ENCODE measurements around the gene CLN5. TPM values are rescaled to one million over a fixed set of nuclear protein-coding genes. Genes with fewer than 3 reads are reported as not detected.
A peak's percentile ranks its signal among the peaks of the same experiment; 100 is the strongest.
"Not testable (repeated sequence)": the region's sequence is repeated elsewhere in the genome, so short reads cannot be mapped to it uniquely, and the experiment has no call there.

Gene CLN5
- total RNA-seq = 24.1 TPM

GRCh38 chr13:76991796-76992547 is at the start of gene CLN5:
Gene CLN5, plus strand, starts transcription at chr13:76992081. Its CDS starts 18 bp downstream, at chr13:76992099.
- FAIRE-seq = no peak
- DNase-seq (ENCODE audit: low spot score in 2 of 2) = peak; percentile 88 to 89

GRCh38 chr13:76942363-76942762 is 49.5 kb upstream of the CLN5 start:
- DNase-seq (ENCODE audit: low spot score in 2 of 2) = no peak
- FAIRE-seq = no peak

GRCh38 chr13:76943646-76944045 is 48.2 kb upstream of the CLN5 start:
- no peak for DNase-seq (ENCODE audit: low spot score in 2 of 2)
- FAIRE-seq = no peak

GRCh38 chr13:76944456-76944855 is 47.4 kb upstream of the CLN5 start:
- DNase-seq (ENCODE audit: low spot score in 2 of 2) (no peak), FAIRE-seq (no peak)

- no peak for FAIRE-seq
- no peak for DNase-seq (ENCODE audit: low spot score in 2 of 2)
Observed at GRCh38 chr13:76948149-76948548, 43.7 kb upstream of the CLN5 start, which contains the start of gene ACOD1. Gene ACOD1, plus strand, starts transcription at chr13:76948511. Its CDS starts 48 bp downstream, at chr13:76948559.

- DNase-seq (ENCODE audit: low spot score in 2 of 2) = no peak
- no peak for FAIRE-seq
Observed at GRCh38 chr13:76950101-76950500, 41.8 kb upstream of the CLN5 start.

GRCh38 chr13:76953968-76954367 is 37.9 kb upstream of the CLN5 start:
- FAIRE-seq (no peak), DNase-seq (ENCODE audit: low spot score in 2 of 2) (no peak)

GRCh38 chr13:76954538-76954937 is 37.3 kb upstream of the CLN5 start:
- DNase-seq (ENCODE audit: low spot score in 2 of 2) = no peak
- no peak for FAIRE-seq

GRCh38 chr13:76955193-76955592 is 36.7 kb upstream of the CLN5 start:
- FAIRE-seq (no peak), DNase-seq (ENCODE audit: low spot score in 2 of 2) (no peak)

GRCh38 chr13:76955661-76956060 is 36.2 kb upstream of the CLN5 start:
- DNase-seq (ENCODE audit: low spot score in 2 of 2) (no peak), FAIRE-seq (no peak)

- FAIRE-seq = no peak
- no peak for DNase-seq (ENCODE audit: low spot score in 2 of 2)
Observed at GRCh38 chr13:76958841-76959432, 32.9 kb upstream of the CLN5 start.

- not testable (repeated sequence) for FAIRE-seq; DNase-seq (ENCODE audit: low spot score in 2 of 2)
Observed at GRCh38 chr13:76959734-76960133, 32.1 kb upstream of the CLN5 start.

- peak in 1 of 2 donors; percentile 20 for DNase-seq (ENCODE audit: low spot score in 2 of 2)
- FAIRE-seq = no peak
Observed at GRCh38 chr13:76965759-76966421, 26.0 kb upstream of the CLN5 start.

- DNase-seq (ENCODE audit: low spot score in 2 of 2) = no peak
- FAIRE-seq = no peak
Observed at GRCh38 chr13:76967031-76967430, 24.9 kb upstream of the CLN5 start.

- DNase-seq (ENCODE audit: low spot score in 2 of 2) (no peak), FAIRE-seq (no peak)
Observed at GRCh38 chr13:76968041-76968440, 23.8 kb upstream of the CLN5 start.

- DNase-seq (ENCODE audit: low spot score in 2 of 2) (no peak), FAIRE-seq (no peak)
Observed at GRCh38 chr13:76969488-76970365, 22.2 kb upstream of the CLN5 start.

- no peak for DNase-seq (ENCODE audit: low spot score in 2 of 2)
- FAIRE-seq = no peak
Observed at GRCh38 chr13:76971215-76971614, 20.7 kb upstream of the CLN5 start.

GRCh38 chr13:76971851-76972829 is 19.7 kb upstream of the CLN5 start:
- no peak for FAIRE-seq
- no peak for DNase-seq (ENCODE audit: low spot score in 2 of 2)

- no peak for FAIRE-seq
Observed at GRCh38 chr13:76973920-76974617, 17.8 kb upstream of the CLN5 start.

More at GRCh38 chr13:76973920-76974617, 17.8 kb upstream of the CLN5 start:
- no peak for DNase-seq (ENCODE audit: low spot score in 2 of 2)

Measured in frontal cortex (tissue), 4 donors.